NCI-H2196 treated with DMSO at 0.1 percent for 48 hours (cell line): ENCODE data around the gene SV2B.
A peak's percentile ranks its signal among the peaks of the same experiment; 100 is the strongest.
"Not testable (repeated sequence)": the region's sequence is repeated elsewhere in the genome, so short reads cannot be mapped to it uniquely, and the experiment has no call there.

ENCODE experiments used
- DNase-seq: peaks from one replicate; lab custom pipeline; 2025; ENCODE audit not compliant: unreplicated experiment; lab: John Stamatoyannopoulos, UW

Gene SV2B

GRCh38 chr15:91099995-91100813, at the start of gene SV2B:
SV2B (plus strand) TSS chr15:91100257; CDS start chr15:91226264, 126,007 bp downstream.
- DNase-seq: no peak

GRCh38 chr15:91051248-91051647, 48.8 kb upstream of the SV2B start:
- DNase-seq: no peak

GRCh38 chr15:91054816-91055215, 45.2 kb upstream of the SV2B start:
- DNase-seq: no peak

GRCh38 chr15:91055548-91056331, 44.3 kb upstream of the SV2B start:
- DNase-seq: peak; percentile 19

DNA sequence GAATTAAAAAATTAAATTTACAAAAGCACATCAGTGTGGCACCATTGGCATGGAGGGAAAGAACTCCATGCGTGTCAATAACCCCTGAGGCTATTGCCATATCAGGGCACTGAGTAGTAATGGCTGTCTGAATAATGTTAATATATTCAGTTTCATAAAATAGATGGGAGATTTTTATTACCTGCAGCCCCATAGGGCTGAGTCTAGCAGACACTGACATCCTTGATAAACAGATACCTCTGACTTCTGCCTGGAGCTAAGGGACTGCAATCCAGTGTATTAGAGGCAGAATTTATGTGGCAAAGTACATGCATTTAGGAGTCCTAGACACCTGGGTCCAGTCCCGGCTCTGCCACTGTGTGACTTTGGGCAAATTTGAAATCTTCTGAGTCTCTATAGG, 38.8 kb upstream of the SV2B start:
- no peak for DNase-seq

GRCh38 chr15:91061997-91062396, 38.1 kb upstream of the SV2B start:
- DNase-seq: no peak

- no peak for DNase-seq
Observed at GRCh38 chr15:91065505-91065904, 34.6 kb upstream of the SV2B start.

- no peak for DNase-seq
Observed at GRCh38 chr15:91067036-91067435, 33.0 kb upstream of the SV2B start.

- no peak for DNase-seq
Observed at GRCh38 chr15:91068436-91068835, 31.6 kb upstream of the SV2B start.

GRCh38 chr15:91068966-91069365, 31.1 kb upstream of the SV2B start:
- DNase-seq: no peak

- no peak for DNase-seq
Observed at GRCh38 chr15:91070872-91071271, 29.2 kb upstream of the SV2B start.

DNA sequence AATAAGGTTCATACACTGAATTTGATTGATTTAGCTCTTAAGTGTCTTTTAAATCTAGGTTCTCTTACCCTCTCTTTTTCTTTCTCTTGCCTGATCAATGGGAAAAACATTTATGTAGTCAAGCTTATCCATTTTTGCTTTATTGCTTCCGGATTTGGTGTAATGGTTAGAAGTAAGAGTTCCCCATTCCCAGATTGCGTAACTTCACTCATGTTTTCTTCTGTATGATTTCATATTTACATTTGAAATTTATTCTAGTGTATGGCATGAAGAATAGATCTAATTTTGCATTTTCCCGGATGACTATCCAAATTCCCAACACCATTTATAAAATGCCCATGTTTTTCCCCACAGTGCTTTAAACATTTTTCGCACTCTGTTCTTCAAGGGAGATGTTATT, 27.9 kb upstream of the SV2B start:
- no peak for DNase-seq

DNA sequence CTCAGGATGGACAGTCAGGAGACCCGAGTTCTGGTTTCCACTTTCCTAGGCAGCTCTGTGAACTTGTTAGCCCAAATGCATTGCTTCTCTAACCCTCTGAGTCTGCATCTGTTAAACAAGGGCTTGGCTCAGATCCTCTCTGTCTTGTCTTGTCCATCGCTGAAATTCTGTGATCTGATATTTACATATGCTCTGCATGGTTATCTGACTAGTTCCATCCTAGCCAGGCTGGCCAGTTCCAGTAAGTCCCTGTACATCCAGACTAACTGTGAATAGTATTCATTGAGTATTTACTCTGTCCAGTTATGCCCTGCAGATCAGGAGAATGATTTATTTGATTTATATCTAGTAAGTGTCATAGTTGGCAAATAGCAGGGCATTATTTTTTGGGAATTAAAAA, 27.0 kb upstream of the SV2B start:
- no peak for DNase-seq

DNA sequence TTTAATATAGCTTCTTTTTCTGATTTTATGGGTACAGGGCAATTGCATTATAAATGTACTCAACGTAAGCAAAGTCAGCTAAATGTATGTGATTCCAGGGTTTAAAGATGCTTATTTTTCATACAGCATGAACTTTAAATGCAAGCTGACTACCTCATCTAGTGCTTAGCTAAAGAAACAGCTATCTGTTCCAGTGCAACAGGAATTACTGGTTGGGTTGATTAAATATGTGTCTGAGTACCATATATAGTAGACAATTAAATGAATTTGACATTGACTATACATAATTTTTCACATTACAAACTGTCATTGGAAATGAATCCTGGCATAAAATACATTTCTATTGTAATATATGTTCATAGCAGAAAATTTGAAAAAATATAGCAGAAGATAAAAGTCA, 26.3 kb upstream of the SV2B start:
- DNase-seq: no peak

GRCh38 chr15:91075739-91076138, 24.3 kb upstream of the SV2B start:
- DNase-seq: no peak

- DNase-seq: no peak
Observed at GRCh38 chr15:91077029-91077428, 23.0 kb upstream of the SV2B start.

DNA sequence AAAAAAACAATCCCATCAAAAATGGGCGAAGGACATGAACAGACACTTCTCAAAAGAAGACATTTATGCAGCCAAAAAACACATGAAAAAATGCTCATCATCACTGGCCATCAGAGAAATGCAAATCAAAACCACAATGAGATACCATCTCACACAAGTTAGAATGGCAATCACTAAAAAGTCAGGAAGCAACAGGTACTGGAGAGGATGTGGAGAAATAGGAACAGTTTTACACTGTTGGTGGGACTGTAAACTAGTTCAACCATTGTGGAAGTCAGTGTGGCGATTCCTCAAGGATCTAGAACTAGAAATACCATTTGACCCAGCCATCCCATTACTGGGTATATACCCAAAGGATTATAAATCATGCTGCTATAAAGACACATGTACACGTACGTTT, 6.2 kb upstream of the SV2B start:
- DNase-seq: not testable (repeated sequence)

GRCh38 chr15:91098451-91098850, 1.6 kb upstream of the SV2B start:
- DNase-seq: no peak

DNA sequence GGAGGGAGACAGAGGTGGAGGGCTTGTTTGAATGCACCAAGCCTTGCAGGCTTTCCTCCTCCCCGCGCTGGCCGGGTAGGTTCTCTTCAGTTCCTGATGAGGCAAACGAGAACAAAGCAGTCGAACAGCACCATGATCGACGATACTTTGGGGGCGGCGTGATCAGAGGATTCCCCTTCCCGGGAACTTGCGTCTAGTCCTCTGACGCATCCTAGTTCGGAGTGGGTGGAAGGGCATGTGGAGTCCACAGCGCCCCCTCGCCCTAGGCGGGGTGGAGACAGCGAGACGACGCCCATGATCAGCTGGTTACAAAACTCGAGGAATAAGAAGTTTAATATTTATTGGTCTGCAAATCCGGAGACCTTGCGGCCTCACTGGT, 452 bp upstream of the SV2B start:
- no peak for DNase-seq

DNA sequence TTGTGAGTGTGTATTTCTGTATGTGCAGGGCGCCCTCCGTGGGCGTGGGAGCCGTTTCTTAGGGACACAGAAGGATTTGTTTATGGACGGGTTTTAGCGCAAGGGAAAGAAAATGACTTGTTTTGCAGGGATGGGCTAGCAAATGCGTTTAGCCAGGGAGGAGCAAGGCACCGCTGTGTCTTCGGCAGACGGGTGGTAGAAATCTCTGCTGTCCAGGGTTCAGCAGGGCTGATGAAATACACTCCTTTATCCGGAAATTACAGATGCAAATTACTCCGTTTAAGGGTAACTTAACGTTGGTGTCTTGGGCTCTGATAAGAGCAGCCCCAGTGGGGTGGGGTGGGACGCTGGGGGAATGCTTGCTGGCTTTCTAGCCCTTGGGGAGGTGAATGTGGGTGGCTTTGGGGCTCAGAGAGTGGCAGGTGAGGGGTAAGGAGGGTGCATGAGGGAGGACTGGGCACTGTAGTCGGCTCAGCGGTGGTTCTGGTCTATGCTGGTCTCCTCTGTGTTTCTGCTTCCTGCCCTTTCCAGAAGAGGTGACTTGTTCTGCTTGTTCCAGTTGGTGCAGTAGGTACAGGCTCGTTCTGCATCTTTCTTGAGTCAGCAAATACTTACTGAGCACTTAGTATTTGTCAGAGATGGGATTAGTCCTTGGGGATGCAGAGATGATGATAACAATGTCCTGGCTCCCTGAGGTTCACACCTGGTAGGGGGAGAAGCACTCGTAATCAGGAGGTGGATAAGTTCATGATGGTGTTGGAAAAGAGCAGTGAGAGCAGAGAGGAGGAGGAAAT, 954 bp downstream of the SV2B start:
- DNase-seq: no peak

- DNase-seq: no peak
Observed at GRCh38 chr15:91101608-91101920, 1.5 kb downstream of the SV2B start.
